ENCODE results near the gene NOS1AP.
"Not testable (repeated sequence)": the region's sequence is repeated elsewhere in the genome, so short reads cannot be mapped to it uniquely, and the experiment has no call there.

Gene NOS1AP

DNA sequence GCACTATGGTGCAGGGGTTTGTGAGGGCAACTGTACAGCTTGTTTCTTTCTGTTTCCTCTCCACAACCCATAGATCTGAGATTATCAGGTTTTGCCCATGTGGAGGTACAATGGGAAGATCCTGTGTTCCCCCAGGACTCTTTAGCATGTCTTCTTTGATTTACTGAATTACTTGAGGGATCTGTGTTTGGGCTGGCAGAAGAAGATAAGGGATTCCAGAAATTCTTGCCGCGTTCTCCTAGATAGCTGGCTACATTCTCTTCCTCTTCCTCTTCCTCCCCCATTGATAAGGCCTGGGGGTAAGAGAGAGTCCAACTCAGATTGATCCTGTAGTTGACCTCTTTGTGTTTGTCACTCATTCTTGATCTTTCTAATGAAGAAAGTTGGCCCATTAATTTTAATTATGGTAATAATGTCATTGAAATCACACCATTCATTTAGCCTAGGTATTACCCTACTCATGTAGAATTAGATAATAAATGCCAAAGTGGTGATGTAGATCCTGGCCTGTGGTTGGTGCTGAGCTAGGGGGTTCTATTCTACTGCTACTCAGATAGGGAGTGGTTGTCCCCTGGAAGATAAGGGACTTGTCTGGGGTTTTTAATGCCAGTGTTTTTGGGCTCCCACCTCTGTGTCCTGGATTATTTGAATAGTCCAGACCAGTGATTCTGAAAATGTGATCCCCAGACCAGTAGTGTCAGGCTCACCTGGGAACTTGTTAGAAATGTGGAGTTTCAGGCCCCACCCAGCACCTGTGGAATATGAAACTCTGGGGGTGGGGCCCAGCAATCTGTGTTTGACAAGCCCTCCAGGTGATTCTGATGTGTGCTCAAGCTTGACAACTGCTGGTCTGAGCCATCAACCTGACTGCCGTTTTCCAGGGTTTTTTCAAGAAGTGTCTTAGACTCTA, 122.2 kb downstream of the NOS1AP start:
- no peak for DNase-seq (ENCODE audit: low read depth in 1 of 2, low spot score in 1 of 2)

DNA sequence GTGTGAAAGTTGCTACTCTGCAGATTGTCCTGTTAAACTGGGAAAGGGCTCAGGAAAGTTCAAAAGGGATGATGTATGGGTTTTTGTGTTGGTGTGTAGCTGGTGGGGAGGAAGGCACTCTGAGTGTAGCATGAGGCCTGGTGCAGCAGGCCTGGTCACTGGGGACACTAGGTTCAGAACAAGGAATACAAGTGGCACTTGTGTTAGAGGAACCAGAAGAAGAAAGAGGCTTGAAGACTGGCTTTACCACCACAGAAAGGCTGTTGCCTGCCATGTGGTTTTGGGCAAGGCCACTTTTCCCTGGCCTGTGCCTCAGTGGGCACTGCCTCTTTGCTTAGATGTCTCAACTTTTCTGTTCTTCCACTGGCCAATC, 122.8 kb downstream of the NOS1AP start:
- DNase-seq (ENCODE audit: low read depth in 1 of 2, low spot score in 1 of 2), result no peak

DNA sequence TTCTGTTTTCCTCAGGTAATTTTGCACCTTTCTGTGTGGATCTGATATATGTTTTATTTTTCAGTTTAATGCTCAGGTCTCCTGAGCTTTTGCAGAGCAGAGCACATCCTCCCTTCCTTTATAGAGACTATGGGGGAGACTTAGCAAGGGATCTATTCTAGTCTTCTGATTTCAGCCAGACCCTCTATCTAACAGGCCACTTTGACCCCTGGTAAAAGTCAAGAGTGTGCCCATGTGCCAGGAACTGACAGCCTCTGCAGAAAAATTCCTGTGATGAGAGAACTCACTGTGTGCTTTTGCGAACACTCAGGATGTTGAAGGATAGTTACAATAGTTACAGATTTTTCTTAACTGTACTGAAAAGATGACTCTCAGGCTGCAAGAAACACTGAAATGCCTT, 123.3 kb downstream of the NOS1AP start:
- DNase-seq (ENCODE audit: low read depth in 1 of 2, low spot score in 1 of 2), result no peak

DNA sequence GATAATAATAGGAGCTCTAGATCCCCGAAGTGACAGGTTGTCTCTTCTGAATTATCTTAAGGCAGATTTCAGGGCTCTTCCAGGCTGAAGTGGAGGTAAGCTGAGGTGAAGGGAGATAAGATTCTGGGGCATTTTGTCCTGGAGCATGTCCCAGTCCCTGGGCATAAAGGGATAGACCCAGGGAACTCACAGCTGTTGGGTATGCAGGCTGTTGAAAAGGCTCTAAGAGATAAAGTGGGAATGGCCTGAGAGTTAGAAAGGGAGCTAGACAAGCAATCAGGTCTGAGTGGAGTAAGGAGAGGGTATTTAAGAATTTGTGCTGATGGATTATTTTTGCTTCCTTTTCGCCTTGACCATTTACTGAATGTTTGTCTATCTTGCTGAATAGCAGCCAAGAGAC, 123.7 kb downstream of the NOS1AP start:
- DNase-seq (ENCODE audit: low read depth in 1 of 2, low spot score in 1 of 2), result no peak

DNA sequence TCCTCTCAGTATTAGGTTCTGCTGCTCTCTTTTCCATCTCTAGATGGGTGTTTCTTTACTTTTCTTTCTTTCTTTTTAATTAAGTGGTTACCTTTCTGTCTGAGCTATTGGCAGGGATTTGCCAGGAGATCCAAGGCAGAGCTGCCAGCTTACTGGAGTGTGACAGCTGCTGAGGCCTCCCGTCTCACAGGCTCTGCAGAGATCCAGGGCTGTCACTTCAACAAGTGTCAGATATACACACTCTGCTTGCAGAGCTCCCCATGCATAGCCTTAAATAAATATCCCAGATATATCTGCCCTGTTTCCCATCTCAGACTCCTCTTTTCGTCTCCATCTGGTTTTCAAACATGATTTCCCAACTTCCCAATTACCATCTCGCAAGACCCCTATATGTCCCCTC, 124.3 kb downstream of the NOS1AP start:
- no peak for DNase-seq (ENCODE audit: low read depth in 1 of 2, low spot score in 1 of 2)

DNA sequence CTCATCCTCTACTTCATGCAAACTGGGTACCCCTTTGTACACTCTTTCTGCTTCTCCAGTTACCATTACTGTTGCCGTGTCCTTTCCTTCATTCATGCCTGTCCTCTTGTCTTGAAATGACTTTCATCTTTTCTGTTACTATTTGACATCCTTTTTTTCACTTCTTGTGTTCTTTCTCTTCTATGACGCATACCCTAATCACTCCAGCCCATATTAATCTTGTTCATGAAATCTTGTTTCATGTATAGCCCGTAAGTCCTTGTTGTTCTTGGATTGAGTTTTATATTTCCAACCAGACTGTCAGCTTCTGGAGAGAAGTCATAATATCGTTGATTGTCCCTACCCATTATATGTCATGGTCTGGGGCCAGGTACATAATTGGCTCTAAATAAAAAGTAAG, 126.1 kb downstream of the NOS1AP start:
- DNase-seq (ENCODE audit: low read depth in 1 of 2, low spot score in 1 of 2), result no peak

DNA sequence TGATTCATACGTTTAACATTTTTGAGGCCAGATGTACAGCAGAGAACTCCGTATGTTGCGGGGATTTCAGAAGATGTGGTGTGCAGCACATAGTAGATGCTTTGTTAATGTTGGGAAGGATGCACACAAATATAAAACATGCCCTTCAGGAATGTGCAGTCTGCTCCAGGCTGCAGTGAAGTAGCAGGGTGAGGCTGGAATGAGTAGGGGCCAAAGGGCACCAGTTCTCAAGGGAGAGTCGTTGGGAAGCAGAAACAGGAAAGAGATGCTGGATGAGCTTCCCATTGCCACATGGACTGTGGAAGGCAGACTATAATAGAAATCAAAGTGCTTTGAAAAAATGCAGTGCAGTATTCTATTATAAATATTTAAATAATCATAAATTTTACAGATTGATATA, 126.9 kb downstream of the NOS1AP start:
- DNase-seq (ENCODE audit: low read depth in 1 of 2, low spot score in 1 of 2), result no peak

DNA sequence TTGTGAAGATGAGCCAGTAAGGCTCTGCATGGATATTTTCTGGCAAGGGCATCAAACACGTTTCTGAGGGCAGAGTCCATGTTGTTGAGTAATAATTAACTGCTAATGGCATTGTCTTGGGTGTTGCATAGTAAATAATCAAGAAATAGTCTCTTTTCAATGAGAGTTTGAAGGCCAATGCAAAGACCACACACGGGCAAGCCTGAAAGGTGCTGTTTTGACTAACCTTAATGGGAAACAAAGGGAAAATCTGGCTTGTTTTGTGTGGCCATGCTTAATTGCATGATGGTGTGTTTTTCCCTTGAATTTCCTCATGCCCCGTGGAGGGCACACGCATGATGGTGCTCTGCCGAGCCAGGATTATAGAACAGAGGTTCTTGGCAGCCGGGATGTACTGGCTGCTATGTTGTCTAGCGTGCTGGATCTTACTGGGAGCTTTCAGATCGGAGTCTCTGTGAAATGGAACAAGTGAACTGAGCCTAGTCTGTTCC, 127.6 kb downstream of the NOS1AP start:
- no peak for DNase-seq (ENCODE audit: low read depth in 1 of 2, low spot score in 1 of 2)

DNA sequence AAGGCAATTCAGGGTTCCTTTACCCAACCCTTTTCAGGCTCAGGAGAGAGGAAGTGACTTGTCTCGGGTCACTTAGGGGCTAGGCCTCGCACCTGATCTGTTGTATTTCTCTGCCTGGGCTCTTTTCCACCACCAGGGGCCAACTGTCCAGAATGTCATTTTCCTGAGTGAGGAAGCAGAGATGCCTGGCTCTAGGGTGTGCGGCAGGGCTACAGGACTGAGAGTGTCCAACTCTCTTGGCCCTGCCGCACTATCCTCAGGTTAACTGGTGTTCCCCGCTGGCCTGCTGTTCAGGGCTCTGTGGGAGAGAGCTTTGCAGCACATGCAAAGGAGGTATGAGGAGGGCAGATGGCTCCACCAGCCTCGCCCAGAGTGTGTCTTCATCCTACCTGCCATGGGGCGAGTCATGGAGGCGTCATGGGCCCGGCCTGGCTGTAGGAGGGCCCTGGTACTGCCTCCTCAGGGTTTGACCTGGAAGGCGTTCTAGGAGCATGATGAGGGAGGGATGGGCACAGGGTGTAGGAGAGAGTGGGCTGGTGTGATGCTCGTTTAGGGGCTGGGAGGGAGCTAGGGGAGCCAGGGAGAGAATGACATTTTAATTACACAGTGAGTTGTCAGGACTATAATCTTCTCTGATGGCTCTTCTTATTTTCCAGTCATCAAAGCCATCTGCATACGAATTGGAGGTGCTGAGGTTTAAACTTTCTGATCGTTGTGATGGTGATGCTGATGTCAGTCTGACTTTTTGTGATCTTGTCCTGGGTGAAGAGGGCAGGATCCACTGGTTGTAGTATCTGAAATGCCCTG, 128.3 kb downstream of the NOS1AP start:
- no peak for DNase-seq (ENCODE audit: low read depth in 1 of 2, low spot score in 1 of 2)

DNA sequence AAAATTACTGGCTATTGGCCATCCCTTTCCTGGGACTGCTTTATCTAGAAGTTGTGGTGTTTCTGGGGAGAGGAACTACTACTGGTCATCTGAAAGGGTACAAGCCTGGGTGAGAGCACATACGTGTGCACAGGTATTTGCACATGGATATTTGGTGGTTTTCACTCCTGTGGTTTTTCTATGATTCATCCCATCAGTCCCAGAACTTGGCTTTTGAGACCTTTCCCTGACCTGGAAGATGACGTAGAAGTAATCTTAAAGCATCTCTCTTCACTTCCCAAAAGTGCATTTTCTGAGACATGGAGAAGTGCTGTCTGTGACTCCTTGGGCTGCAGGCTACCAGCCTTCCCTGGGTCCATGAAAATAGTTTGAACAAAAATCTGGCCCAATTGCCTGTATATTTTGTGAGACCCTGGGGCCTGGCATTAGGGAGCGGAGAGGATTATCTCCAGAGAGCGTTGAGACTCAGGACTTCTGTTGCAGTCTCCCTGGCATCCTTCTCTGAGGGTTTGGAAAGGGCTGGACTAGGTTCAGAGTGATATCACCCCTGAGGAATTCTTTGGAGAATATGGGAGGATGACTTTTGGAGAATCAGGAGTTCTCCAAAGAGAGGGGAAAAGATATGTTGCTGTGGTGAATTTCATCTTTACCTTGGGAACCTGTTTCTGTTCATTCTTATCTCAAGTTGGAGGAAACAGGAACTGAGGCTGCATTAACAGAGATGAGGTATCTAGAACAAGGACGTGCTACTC, 130.8 kb downstream of the NOS1AP start:
- DNase-seq (ENCODE audit: low read depth in 1 of 2, low spot score in 1 of 2), result no peak

DNA sequence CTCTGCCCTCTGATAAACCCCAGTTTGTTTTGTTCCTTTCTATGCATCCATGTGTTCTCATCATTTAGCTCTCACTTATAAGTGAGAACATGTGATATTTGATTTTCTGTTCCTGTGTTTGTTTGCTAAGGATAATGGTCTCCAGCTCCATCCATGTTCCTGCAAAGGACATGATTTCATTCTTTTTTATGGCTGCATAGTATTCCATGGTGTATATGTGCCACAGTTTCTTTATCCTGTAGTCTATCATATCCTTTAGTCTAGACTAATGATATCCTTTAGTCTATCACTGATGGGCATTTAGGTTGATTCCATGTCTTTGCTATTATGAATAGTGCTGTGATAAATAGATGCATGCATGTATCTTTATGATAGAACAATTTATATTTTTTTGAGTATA, 131.6 kb downstream of the NOS1AP start:
- not testable (repeated sequence) for DNase-seq (ENCODE audit: low read depth in 1 of 2, low spot score in 1 of 2)

DNA sequence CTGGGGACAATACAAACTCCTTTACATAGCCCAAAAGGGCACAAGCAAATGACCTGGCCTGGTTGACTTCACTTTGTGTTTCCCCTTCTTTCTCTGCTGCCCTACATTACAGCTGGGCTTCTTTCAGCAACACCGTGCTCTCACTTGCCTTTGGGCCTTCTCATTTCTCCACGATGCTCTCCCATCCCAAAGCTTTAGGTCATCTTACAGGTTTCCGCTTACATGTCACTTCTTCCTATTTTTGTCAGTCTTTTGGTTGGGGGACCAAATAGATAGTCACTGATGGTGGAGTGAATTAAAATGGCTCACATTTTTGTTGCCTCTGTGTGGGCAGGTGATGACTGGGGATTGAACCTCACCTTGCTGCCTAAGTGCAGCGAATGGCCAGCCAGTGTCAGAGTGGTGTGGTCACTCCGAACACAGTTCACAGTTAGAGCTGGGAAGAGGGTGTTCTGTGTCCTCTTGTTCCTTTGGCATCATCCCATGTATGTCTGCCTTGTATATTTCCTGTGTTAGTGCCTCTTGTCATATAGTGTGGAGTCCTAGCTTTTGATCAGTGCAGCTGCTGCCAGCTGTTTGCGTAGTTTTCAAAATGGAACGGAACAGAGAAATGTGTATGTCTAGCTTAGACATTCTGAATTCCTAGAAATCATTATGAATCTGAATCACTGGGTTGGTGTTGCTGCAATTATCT, 134.8 kb downstream of the NOS1AP start:
- DNase-seq (ENCODE audit: low read depth in 1 of 2, low spot score in 1 of 2), result no peak

DNA sequence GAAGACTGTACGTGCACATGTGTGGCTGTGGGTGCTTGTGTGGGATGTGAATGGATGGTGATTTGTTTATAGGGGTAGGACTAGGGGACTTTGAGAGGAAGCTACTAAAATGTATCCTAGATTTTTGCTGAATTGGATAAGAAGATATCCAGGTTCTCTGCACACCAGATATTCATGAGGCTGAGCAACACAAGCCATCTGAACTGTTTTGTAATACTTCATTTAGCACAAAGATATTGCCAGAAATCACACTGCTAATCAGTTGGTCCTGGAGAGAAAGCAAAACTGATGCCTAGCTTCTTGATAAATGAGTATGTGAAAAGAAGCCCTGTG, 135.3 kb downstream of the NOS1AP start:
- DNase-seq (ENCODE audit: low read depth in 1 of 2, low spot score in 1 of 2), result no peak

DNA sequence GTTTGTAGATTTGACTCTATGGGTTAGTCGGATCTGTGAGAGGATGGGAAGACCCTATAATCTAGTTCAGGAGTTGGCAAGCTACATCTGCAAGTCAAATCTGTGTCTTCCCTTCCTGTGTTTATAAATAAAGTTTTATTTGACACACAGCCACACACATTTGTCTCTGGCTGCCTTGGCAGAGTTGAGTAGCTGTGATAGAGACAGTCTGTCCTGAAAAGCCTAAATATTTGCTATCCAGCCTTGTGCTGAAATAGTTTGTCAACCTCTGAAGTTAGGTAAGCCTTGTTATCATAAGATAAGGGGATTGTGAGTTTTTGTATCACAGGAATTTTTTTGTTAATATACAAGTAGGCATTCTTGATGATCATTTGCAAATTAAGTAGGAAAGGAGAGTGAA, 136.8 kb downstream of the NOS1AP start:
- DNase-seq (ENCODE audit: low read depth in 1 of 2, low spot score in 1 of 2), result no peak

DNA sequence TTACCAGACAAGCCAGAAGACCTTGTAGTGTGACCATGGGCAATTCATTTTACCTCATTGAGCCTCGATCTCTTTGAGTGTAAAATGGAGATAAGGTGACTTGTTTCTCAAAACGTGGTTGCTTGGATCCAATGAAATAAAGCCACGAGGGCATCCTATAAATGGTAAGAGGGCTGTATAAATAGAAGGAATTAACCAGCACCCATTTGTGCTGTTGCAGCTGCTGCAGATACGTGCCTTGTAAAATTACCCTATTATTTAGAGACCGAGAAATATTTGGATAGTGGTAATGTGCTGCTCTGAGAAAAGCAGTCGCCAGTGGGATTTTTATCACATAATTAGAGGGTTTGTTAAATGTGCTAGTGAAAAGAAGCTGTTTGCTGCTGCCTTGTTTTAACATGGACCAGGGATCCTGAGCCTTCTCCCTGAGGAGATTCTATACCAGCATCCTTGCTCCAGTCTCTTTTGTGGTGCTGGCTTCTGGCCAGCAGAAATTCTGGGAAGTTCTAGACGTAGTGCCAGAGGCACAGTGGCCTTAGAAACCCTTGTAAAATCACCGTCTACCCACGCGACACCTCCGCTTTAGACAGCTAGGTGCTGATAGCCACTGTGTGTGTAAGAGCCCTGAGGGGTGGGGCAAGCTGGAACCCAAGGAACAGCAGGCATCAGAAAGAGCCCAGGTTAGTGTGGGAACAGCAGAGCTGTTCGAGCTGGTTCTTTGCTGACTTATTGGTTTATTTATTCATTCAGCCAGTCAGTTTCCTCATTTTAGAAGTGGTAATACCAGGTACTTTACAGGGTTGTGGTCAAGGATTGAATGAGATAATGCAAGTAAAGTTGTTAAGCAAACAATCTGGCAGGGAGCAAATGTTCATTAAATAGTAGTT, 137.5 kb downstream of the NOS1AP start:
- no peak for DNase-seq (ENCODE audit: low read depth in 1 of 2, low spot score in 1 of 2)

DNA sequence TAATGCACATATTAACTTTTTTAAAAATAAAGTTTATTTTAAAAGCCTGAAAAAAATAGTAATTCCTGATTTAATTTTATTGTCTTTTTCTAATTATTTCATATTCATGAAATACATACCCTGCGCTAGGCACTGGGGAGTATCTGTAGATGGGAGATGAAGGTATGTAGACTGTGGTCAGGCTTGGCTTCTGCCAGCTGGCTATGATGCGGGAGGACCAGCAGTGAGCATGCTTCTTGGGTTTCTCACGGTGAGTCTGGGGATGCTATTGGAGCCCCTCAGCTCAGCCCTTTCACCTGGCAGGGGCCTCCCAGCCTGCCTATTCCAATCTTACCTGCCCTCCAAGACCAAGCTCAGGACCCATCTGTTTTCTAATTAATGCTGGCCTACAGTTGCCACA, 138.4 kb downstream of the NOS1AP start:
- DNase-seq (ENCODE audit: low read depth in 1 of 2, low spot score in 1 of 2), result no peak

DNA sequence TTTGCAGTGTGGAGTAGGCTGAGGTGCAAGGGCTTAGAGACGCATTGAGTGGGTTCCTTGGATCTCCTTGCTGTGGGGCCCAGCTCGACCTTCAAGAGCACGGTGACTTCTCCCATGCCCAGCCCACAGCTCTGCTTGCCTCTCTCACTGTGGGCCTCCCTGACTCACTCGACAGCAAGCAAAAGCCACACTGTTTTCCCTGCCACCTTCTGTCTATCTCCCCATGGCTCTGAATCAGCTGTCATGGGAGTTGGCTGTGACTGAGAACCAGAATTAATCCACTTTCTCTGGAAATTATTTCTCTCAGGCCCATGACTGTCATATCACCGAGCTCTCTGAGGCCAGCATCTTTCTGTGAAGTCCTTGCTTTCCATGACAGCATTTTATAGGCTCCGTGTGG, 140.7 kb downstream of the NOS1AP start:
- no peak for DNase-seq (ENCODE audit: low read depth in 1 of 2, low spot score in 1 of 2)

DNA sequence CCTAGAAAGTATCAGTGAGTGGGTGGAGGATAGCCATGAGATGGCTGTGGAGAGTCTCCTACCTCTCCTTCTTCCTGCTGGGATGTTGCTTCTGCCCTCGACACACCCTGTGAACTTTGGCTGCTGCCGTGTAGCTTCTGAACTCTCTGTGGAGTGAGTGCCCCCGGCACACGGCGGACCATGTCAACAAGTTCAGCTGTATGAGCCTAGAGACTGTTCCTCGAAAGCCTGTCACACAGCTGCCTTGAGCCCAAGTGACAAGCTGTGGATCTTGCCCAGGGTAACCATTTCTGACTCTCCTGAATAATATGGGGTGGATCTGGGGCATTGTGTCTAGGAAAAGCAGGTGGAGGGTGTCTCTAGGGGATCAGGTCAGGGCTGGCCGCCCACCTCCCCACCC, 143.2 kb downstream of the NOS1AP start:
- no peak for DNase-seq (ENCODE audit: low read depth in 1 of 2, low spot score in 1 of 2)

DNA sequence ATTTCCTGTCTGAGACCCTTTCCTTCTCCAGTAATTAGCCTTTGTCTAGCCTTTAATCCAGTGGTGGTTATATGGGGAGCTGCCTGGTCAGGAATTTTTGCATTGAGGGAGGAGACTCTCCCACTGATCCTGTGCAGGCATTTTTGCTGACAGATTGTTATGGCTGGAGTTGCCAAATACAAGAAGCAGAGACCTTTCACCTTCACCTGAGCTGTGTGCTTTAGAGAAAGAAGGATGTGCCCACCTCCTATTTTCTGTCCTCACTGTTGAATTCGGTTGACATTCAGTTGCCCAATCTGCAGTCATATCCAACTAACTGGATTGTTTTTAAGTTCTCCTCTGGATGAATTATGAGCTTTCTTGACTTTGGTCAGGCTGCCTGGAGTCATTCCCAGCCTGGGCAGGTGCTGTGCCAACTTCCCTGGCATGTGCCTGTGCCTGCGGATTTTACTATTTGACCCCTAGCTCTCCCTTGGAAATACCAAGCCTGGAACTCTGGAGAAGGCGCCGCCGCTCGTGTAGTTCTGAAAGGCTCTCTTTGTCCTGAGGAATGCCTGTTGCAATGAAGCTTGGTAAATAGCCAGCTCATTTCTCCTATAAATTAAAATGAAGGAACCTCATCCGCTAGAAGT, 143.9 kb downstream of the NOS1AP start:
- no peak for DNase-seq (ENCODE audit: low read depth in 1 of 2, low spot score in 1 of 2)

DNA sequence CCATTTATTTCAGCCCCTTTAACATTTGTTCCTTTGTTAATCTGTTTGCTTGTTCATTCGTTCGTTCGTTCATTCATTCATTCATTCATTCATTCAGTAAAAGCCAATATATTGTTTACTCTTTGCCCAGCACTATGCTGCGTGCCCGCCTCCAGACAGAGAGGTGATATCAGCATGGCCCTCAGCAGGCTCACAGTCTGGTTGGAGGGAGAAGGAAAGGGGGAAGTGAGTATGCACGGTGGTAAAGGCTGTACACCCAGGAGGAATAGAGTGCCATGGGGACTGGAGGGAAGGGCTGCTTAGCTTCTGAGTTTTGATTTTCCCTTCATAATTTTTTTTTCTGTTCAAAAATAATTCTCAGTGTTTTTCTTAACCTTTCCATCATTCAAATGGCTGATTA, 144.7 kb downstream of the NOS1AP start:
- DNase-seq (ENCODE audit: low read depth in 1 of 2, low spot score in 1 of 2), result no peak
